ENCODE measurements around the gene FCGR2B. TPM values are rescaled to one million over a fixed set of nuclear protein-coding genes. Genes with fewer than 3 reads are reported as not detected.
"Not testable (repeated sequence)": the region's sequence is repeated elsewhere in the genome, so short reads cannot be mapped to it uniquely, and the experiment has no call there.

FCGR2B gene
- total RNA-seq (2016; rRNA removed; fragmentation: Illumina TruSeq; extraction: Trizol): not detected in 2 replicates
- total RNA-seq (2016; cell fraction: cytosol; rRNA removed; fragmentation: Illumina TruSeq; extraction: Trizol; ENCODE audit: low read depth): not detected in 2 replicates
- not detected in 2 replicates for total RNA-seq (2016; cell fraction: insoluble cytoplasmic fraction; rRNA removed; fragmentation: Illumina TruSeq; extraction: Trizol)
- not detected in 2 replicates for total RNA-seq (2016; cell fraction: membrane; rRNA removed; fragmentation: Illumina TruSeq; extraction: Trizol)
- total RNA-seq (2016; cell fraction: nucleus; rRNA removed; fragmentation: Illumina TruSeq; extraction: Trizol): not detected in 2 replicates
- 0.03 TPM in 1 of 2 replicates, not detected in the other for polyA plus RNA-seq (2011; rRNA removed)
- polyA plus RNA-seq (2011; cell fraction: cytosol; rRNA removed): not detected in 2 replicates
- polyA plus RNA-seq (2011; cell fraction: nucleus; rRNA removed): not detected in 2 replicates
- not detected in 2 replicates for polyA plus RNA-seq (2012)
- not detected in 2 replicates for polyA plus RNA-seq (2016; cell fraction: cytosol; fragmentation: Illumina TruSeq; extraction: Trizol; ENCODE audit: low read depth)
- polyA plus RNA-seq (2016; cell fraction: insoluble cytoplasmic fraction; fragmentation: Illumina TruSeq; extraction: Trizol; ENCODE audit: low read depth): not detected in 2 replicates
- polyA plus RNA-seq (2016; cell fraction: membrane; fragmentation: Illumina TruSeq; extraction: Trizol; ENCODE audit: low read depth): not detected in 2 replicates
- not detected in 2 replicates for polyA plus RNA-seq (2016; cell fraction: nucleus; fragmentation: Illumina TruSeq; extraction: Trizol; ENCODE audit: insufficient read depth, low read depth)
- not detected in 2 replicates for polyA minus RNA-seq (2011; rRNA and poly(A)+ RNA removed; ENCODE audit: low replicate concordance)
- polyA minus RNA-seq (2011; cell fraction: cytosol; rRNA and poly(A)+ RNA removed): not detected in 2 replicates
- not detected in 2 replicates for polyA minus RNA-seq (2011; cell fraction: nucleus; rRNA and poly(A)+ RNA removed)
- not detected for Bru-seq, nascent RNA
- not detected for BruChase-seq, experiment 1, labeled RNA remaining after a 6-hour chase
- BruChase-seq, experiment 2, labeled RNA remaining after a 2-hour chase: not detected
- long read RNA-seq, experiment 1: 0 reads
- long read RNA-seq, experiment 2: 0 reads

DNA sequence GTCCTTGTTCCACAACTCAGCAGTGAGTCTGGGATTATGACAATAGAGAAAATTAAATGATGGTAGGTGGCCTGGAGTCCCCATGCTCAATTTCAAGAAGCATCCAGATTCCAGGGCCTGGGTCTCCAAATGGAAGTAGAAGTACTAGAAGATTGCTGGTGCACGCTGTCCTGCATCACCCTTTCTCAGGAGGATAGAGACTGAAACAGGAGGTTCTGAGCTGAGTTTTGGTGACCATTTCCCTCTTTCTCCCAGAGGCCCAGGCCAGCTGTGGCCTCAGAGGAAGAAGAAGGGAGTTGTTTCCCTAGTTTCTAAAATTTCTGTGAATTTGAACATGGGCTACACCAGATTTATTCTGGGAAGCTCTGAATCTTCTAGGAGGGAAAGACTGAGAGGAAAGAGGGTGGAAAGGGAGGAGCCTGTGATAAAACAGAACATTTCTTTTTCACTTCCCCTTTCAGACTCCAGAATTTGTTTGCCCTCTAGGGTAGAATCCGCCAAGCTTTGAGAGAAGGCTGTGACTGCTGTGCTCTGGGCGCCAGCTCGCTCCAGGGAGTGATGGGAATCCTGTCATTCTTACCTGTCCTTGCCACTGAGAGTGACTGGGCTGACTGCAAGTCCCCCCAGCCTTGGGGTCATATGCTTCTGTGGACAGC lies at the start of gene FCGR2B:
FCGR2B (plus strand) TSS at position 460 of the 656 bp plus-strand sequence; CDS start at position 559, 99 bp downstream.
- H3K4me2 ChIP-seq (ENCODE audit: low read depth, low read length); H2AFZ ChIP-seq (ENCODE audit: low read length); H3K36me3 ChIP-seq (replicated peaks in 1 of 2; ENCODE audit: control insufficient read depth in 1 of 2, insufficient read depth in 2 of 2, low read length in 2 of 2); CTCF ChIA-PET (ENCODE audit: low intra/inter-chr PET ratio, low total read pairs); POLR2A ChIA-PET; H3K4me1 ChIP-seq (ENCODE audit: insufficient read depth, low read length); H3K79me2 ChIP-seq (ENCODE audit: insufficient read depth, low read length); H3K4me3 ChIP-seq (replicated peaks in 1 of 3; ENCODE audit: insufficient read depth in 1 of 3, low read depth in 2 of 3, low read length in 3 of 3); intact Hi-C loops (cut with micrococcal nuclease; ENCODE audit: unreplicated experiment); DNase-seq (ENCODE audit: low spot score); H3K27ac ChIP-seq (ENCODE audit: extremely low read length, insufficient read depth, low read length); H3K9me3 ChIP-seq (ENCODE audit: low read length); H3K27me3 ChIP-seq (ENCODE audit: control insufficient read depth in 1 of 2, insufficient read depth in 2 of 2, low read length in 2 of 2); in situ Hi-C loops (cut with HindIII; ENCODE audit: extremely low pct_ligation_motif_present, low pct_unique_long_range_greater_than_20kb); FAIRE-seq; BruUV-seq (replicated peaks); H3K9ac ChIP-seq (ENCODE audit: insufficient read depth, low read depth, low read length); ATAC-seq; H4K20me1 ChIP-seq (ENCODE audit: insufficient read depth, low read length): not testable (repeated sequence)
- WGBS (ENCODE audit: low lambda C conversion rate): no CpG with 5 or more reads among the region's 4 CpGs

- WGBS (ENCODE audit: low lambda C conversion rate): 63% methylated on average over 13 of the region's 30 CpGs
- FAIRE-seq; H3K36me3 ChIP-seq (replicated peaks in 1 of 2; ENCODE audit: control insufficient read depth in 1 of 2, insufficient read depth in 2 of 2, low read length in 2 of 2); POLR2A ChIA-PET; in situ Hi-C loops (cut with HindIII; ENCODE audit: extremely low pct_ligation_motif_present, low pct_unique_long_range_greater_than_20kb); H3K4me2 ChIP-seq (ENCODE audit: low read depth, low read length); DNase-seq (ENCODE audit: low spot score); ATAC-seq; H3K27ac ChIP-seq (ENCODE audit: extremely low read length, insufficient read depth, low read length); H3K79me2 ChIP-seq (ENCODE audit: insufficient read depth, low read length); H2AFZ ChIP-seq (ENCODE audit: low read length); CTCF ChIA-PET (ENCODE audit: low intra/inter-chr PET ratio, low total read pairs); intact Hi-C loops (cut with micrococcal nuclease; ENCODE audit: unreplicated experiment); H3K4me1 ChIP-seq (ENCODE audit: insufficient read depth, low read length); H3K27me3 ChIP-seq (ENCODE audit: control insufficient read depth in 1 of 2, insufficient read depth in 2 of 2, low read length in 2 of 2); H4K20me1 ChIP-seq (ENCODE audit: insufficient read depth, low read length); H3K9me3 ChIP-seq (ENCODE audit: low read length); H3K9ac ChIP-seq (ENCODE audit: insufficient read depth, low read depth, low read length); H3K4me3 ChIP-seq (replicated peaks in 1 of 3; ENCODE audit: insufficient read depth in 1 of 3, low read depth in 2 of 3, low read length in 3 of 3); BruUV-seq (replicated peaks): not testable (repeated sequence)
These were observed 46.5 kb upstream of the FCGR2B start for GRCh38 chr1:161616417-161616816.

DNA sequence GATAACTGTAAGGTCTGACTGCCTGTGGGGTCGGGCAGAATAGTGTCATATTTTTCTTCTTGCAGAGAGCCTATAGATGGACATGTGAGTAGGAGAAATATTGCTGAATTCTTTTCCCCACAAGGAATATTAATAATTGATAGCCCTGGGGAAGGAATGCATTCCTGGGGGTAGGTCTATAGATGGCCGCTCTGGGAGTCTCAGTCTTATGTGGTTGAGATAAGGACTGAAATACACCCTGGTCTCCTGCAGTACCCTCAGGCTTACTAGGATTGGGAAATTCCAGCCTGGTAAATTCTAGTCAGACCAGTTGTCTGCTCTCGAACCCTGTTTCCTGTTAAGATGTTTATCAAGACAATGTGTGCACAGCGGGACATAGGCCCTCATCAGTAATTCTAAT lies 44.4 kb upstream of the FCGR2B start:
- H3K9me3 ChIP-seq (ENCODE audit: low read length); FAIRE-seq; H4K20me1 ChIP-seq (ENCODE audit: insufficient read depth, low read length); H3K4me3 ChIP-seq (replicated peaks in 1 of 3; ENCODE audit: insufficient read depth in 1 of 3, low read depth in 2 of 3, low read length in 3 of 3); H3K4me2 ChIP-seq (ENCODE audit: low read depth, low read length); H3K4me1 ChIP-seq (ENCODE audit: insufficient read depth, low read length); H2AFZ ChIP-seq (ENCODE audit: low read length); H3K36me3 ChIP-seq (replicated peaks in 1 of 2; ENCODE audit: control insufficient read depth in 1 of 2, insufficient read depth in 2 of 2, low read length in 2 of 2); DNase-seq (ENCODE audit: low spot score); CTCF ChIA-PET (ENCODE audit: low intra/inter-chr PET ratio, low total read pairs); ATAC-seq; H3K79me2 ChIP-seq (ENCODE audit: insufficient read depth, low read length); in situ Hi-C loops (cut with HindIII; ENCODE audit: extremely low pct_ligation_motif_present, low pct_unique_long_range_greater_than_20kb); H3K9ac ChIP-seq (ENCODE audit: insufficient read depth, low read depth, low read length); POLR2A ChIA-PET; BruUV-seq (replicated peaks); H3K27ac ChIP-seq (ENCODE audit: extremely low read length, insufficient read depth, low read length); H3K27me3 ChIP-seq (ENCODE audit: control insufficient read depth in 1 of 2, insufficient read depth in 2 of 2, low read length in 2 of 2); intact Hi-C loops (cut with micrococcal nuclease; ENCODE audit: unreplicated experiment): not testable (repeated sequence)
- 25% methylated on average over 2 of the region's 4 CpGs for WGBS (ENCODE audit: low lambda C conversion rate)

DNA sequence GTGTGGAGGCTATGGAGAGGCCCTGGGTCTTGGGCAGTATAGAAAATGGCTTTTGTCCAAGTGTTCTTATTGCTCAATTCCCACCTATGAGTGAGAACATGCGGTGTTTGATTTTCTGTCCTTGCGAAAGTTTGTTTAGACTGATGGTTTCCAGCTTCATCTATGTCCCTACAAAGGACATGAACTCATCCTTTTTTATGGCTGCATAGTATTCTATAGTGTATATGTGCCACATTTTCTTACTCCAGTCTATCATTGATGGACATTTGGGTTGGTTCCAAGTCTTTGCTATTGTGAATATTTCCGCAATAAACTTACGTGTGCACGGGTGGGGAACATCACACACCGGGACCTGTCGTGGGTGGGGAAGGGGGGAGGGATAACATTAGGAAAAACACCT lies 42.5 kb upstream of the FCGR2B start:
- H3K27me3 ChIP-seq (ENCODE audit: control insufficient read depth in 1 of 2, insufficient read depth in 2 of 2, low read length in 2 of 2); H3K4me3 ChIP-seq (replicated peaks in 1 of 3; ENCODE audit: insufficient read depth in 1 of 3, low read depth in 2 of 3, low read length in 3 of 3); BruUV-seq (replicated peaks); ATAC-seq; DNase-seq (ENCODE audit: low spot score); POLR2A ChIA-PET; H2AFZ ChIP-seq (ENCODE audit: low read length); CTCF ChIA-PET (ENCODE audit: low intra/inter-chr PET ratio, low total read pairs); intact Hi-C loops (cut with micrococcal nuclease; ENCODE audit: unreplicated experiment); H3K27ac ChIP-seq (ENCODE audit: extremely low read length, insufficient read depth, low read length); H3K79me2 ChIP-seq (ENCODE audit: insufficient read depth, low read length); H3K36me3 ChIP-seq (replicated peaks in 1 of 2; ENCODE audit: control insufficient read depth in 1 of 2, insufficient read depth in 2 of 2, low read length in 2 of 2); H3K4me1 ChIP-seq (ENCODE audit: insufficient read depth, low read length); H4K20me1 ChIP-seq (ENCODE audit: insufficient read depth, low read length); H3K9me3 ChIP-seq (ENCODE audit: low read length); in situ Hi-C loops (cut with HindIII; ENCODE audit: extremely low pct_ligation_motif_present, low pct_unique_long_range_greater_than_20kb); H3K4me2 ChIP-seq (ENCODE audit: low read depth, low read length); H3K9ac ChIP-seq (ENCODE audit: insufficient read depth, low read depth, low read length): not testable (repeated sequence)
- FAIRE-seq: peak; percentile 46
- 63% methylated on average over 7 of the region's 7 CpGs for WGBS (ENCODE audit: low lambda C conversion rate)
